Natural killer cell (primary cell): Measurements from ENCODE around the gene NPY5R. TPM values are rescaled to one million over a fixed set of nuclear protein-coding genes. Genes with fewer than 3 reads are reported as not detected.

ENCODE experiments used
- ATAC-seq, 3 donors: fragments of 150-1000 bp in 2 of 3; fragments of 200-7000 bp in 1 of 3; cut with Tn5 transposase; 1 replicate in 1 of 3; 2 replicates in 2 of 3; pipeline ENCODE4 v1.10.0; 2021; ENCODE audit warnings: mild to moderate bottlenecking in 2 of 3, moderate library complexity in 2 of 3
- DNase-seq, 2 donors: peaks; one replicate each; pipeline versions ENCODE4 v3.0.0 to v3.0.0-alpha.2; 2013 to 2021; ENCODE audit warnings: mixed read lengths in 1 of 2
- H3K27ac ChIP-seq: one replicate; pipeline ENCODE4 v1.5.1; 2013; ENCODE audit warnings: mild to moderate bottlenecking, low read length
- H3K27me3 ChIP-seq: one replicate; pipeline ENCODE4 v1.6.1; 2013; ENCODE audit warnings: low read length; ENCODE audit not compliant: control insufficient read depth, insufficient read depth
- H3K36me3 ChIP-seq: one replicate; pipeline ENCODE4 v1.6.1; 2013; ENCODE audit warnings: low read length; ENCODE audit not compliant: control insufficient read depth, insufficient read depth
- H3K4me1 ChIP-seq: one replicate; pipeline ENCODE4 v1.6.1; 2013; ENCODE audit warnings: low read length; ENCODE audit not compliant: control insufficient read depth, insufficient read depth
- H3K4me3 ChIP-seq: one replicate; pipeline ENCODE4 v1.5.1; 2013; ENCODE audit warnings: low read length
- H3K9me3 ChIP-seq: one replicate; pipeline ENCODE4 v1.6.1; 2013; ENCODE audit warnings: low read length; ENCODE audit not compliant: control insufficient read depth, insufficient read depth
- H3K27ac Mint-ChIP-seq, 2 donors: one replicate each; pipeline ENCODE4 v1.8.0; 2022; ENCODE audit warnings: mild to moderate bottlenecking in 2 of 2, mixed read lengths in 2 of 2, moderate library complexity in 1 of 2
- H3K27me3 Mint-ChIP-seq, 2 donors: one replicate each; pipeline ENCODE4 v1.8.0; 2022; ENCODE audit warnings: low read depth in 2 of 2, mixed read lengths in 2 of 2
- H3K36me3 Mint-ChIP-seq: one replicate; pipeline ENCODE4 v1.8.0; 2022; ENCODE audit warnings: mixed read lengths
- H3K4me1 Mint-ChIP-seq, 2 donors: one replicate each; pipeline ENCODE4 v1.8.0; 2022; ENCODE audit warnings: mixed read lengths in 2 of 2
- H3K4me3 Mint-ChIP-seq: one replicate; pipeline ENCODE4 v1.8.0; 2022; ENCODE audit warnings: mild to moderate bottlenecking, moderate library complexity, mixed read lengths
- H3K9me3 Mint-ChIP-seq, 2 donors: one replicate each; pipeline ENCODE4 v1.8.0; 2022; ENCODE audit warnings: mixed read lengths in 2 of 2
- CTCF ChIP-seq: fragments of 200-600 bp; IDR thresholded peaks from one replicate; pipeline ENCODE4 v1.8.0; 2022; ENCODE audit warnings: antibody characterized with exemption
- WGBS: methylation state at CpG from one replicate; pipeline ENCODE4 v1.1.7; 2013; ENCODE audit warnings: missing lambda C conversion rate; ENCODE audit not compliant: insufficient coverage; 5-methylcytosine and 5-hydroxymethylcytosine counted together
- intact Hi-C: fragments of 100-400 bp; cut with micrococcal nuclease; formaldehyde crosslinking; loops from one replicate; pipeline ENCODE4 v1.14.2; 2022
- total RNA-seq, 4 donors: library from RNA; stranded (reverse); fragments of 120-200 nt in 1 of 4; gene quantifications; one replicate each; pipeline versions ENCODE4 v1.2.3 to v1.2.4, GENCODE V29; 2013 to 2022

NPY5R gene
- total RNA-seq, 3 donors from 2014 or later (not counting 1 experiment from before 2014, with no cell fraction given) = not detected

GRCh38 chr4:163395055-163395454 lies 51.4 kb downstream of the NPY5R start:
- no peak for ATAC-seq
- Mint-ChIP-seq H3K9me3 (peaks cover 0 to 2% of the 10 kb centered on the region in 2 donors), H3K4me1 (no peaks in the 10 kb centered on the region), H3K27ac (no peak overlapping the region), H3K4me3 (no peak overlapping the region), H3K27me3 (no peaks in the 10 kb centered on the region), H3K36me3 (no peaks in the 10 kb centered on the region)
- Histone ChIP-seq H3K4me3 (no peak overlapping the region), H3K27me3 (no peaks in the 10 kb centered on the region), H3K27ac (no peak overlapping the region), H3K4me1 (no peaks in the 10 kb centered on the region), H3K36me3 (no peaks in the 10 kb centered on the region), H3K9me3 (no peaks in the 10 kb centered on the region)
- TF ChIP-seq CTCF = no peak
- intact Hi-C loops = no loop called here
- no peak for DNase-seq

GRCh38 chr4:163395758-163396157 lies 52.1 kb downstream of the NPY5R start:
- no peak overlapping the region for H3K27ac ChIP-seq
- H3K36me3 Mint-ChIP-seq = no peaks in the 10 kb centered on the region
- H3K9me3 ChIP-seq = no peaks in the 10 kb centered on the region
- no peaks in the 10 kb centered on the region for H3K4me1 ChIP-seq
- intact Hi-C loops = no loop called here
- no peaks in the 10 kb centered on the region for H3K27me3 Mint-ChIP-seq
- DNase-seq = no peak
- peaks cover 0 to 2% of the 10 kb centered on the region in 2 donors for H3K9me3 Mint-ChIP-seq
- no peak overlapping the region for H3K4me3 Mint-ChIP-seq
- no peaks in the 10 kb centered on the region for H3K36me3 ChIP-seq
- no peak overlapping the region for H3K4me3 ChIP-seq
- 75% methylated on average over 4 of the region's 5 CpGs for WGBS
- no peak for ATAC-seq
- no peak for TF ChIP-seq CTCF
- no peaks in the 10 kb centered on the region for H3K27me3 ChIP-seq
- no peaks in the 10 kb centered on the region for H3K4me1 Mint-ChIP-seq
- H3K27ac Mint-ChIP-seq = no peak overlapping the region

GRCh38 chr4:163398238-163398637 lies 54.5 kb downstream of the NPY5R start:
- Mint-ChIP-seq H3K27me3 (no peaks in the 10 kb centered on the region), H3K36me3 (no peaks in the 10 kb centered on the region), H3K4me1 (no peaks in the 10 kb centered on the region), H3K27ac (no peak overlapping the region), H3K4me3 (no peak overlapping the region), H3K9me3 (no peaks in the 10 kb centered on the region)
- no peaks in the 10 kb centered on the region for H3K36me3 ChIP-seq
- ATAC-seq (no peak), DNase-seq (no peak)
- H3K27ac ChIP-seq = no peak overlapping the region
- no peaks in the 10 kb centered on the region for H3K4me1 ChIP-seq
- intact Hi-C loops = no loop called here
- no peaks in the 10 kb centered on the region for H3K9me3 ChIP-seq
- no peak overlapping the region for H3K4me3 ChIP-seq
- no peak for TF ChIP-seq CTCF
- H3K27me3 ChIP-seq = no peaks in the 10 kb centered on the region

- Mint-ChIP-seq H3K4me1 (no peaks in the 10 kb centered on the region), H3K36me3 (no peaks in the 10 kb centered on the region), H3K27me3 (no peaks in the 10 kb centered on the region), H3K27ac (no peak overlapping the region), H3K4me3 (no peak overlapping the region), H3K9me3 (no peaks in the 10 kb centered on the region)
- no peaks in the 10 kb centered on the region for H3K36me3 ChIP-seq
- DNase-seq = no peak
- H3K27ac ChIP-seq = no peak overlapping the region
- no peaks in the 10 kb centered on the region for H3K9me3 ChIP-seq
- no peak overlapping the region for H3K4me3 ChIP-seq
- H3K27me3 ChIP-seq = no peaks in the 10 kb centered on the region
- no peak for ATAC-seq
- 40% methylated on average over 1 of the region's 4 CpGs for WGBS
- intact Hi-C loops = no loop called here
- H3K4me1 ChIP-seq = no peaks in the 10 kb centered on the region
- TF ChIP-seq CTCF = no peak
Measured at GRCh38 chr4:163400911-163401310, 57.2 kb downstream of the NPY5R start.

Other genes with a start within 250 kb of the NPY5R start
- 10 to 100 TPM; 28.5 to 31.7 (median 29.0) TPM for gene NAF1, start 177.0 kb upstream of the NPY5R start, total RNA-seq
- gene NPY1R, start 11.3 kb upstream of the NPY5R start, total RNA-seq = not detected
- gene TKTL2, start 129.9 kb downstream of the NPY5R start, total RNA-seq = not detected
- 10 to 100 TPM in 1 of 3 donors, 1 to 10 TPM in 2; 8.1 to 10.7 (median 9.1) TPM for gene TMA16, start 150.8 kb downstream of the NPY5R start, total RNA-seq